ENCODE measurements around the gene PHACTR3.

Gene PHACTR3

GRCh38 chr20:59705651-59706399 is 101.5 kb downstream of the PHACTR3 start:
- no peak for DNase-seq

DNA sequence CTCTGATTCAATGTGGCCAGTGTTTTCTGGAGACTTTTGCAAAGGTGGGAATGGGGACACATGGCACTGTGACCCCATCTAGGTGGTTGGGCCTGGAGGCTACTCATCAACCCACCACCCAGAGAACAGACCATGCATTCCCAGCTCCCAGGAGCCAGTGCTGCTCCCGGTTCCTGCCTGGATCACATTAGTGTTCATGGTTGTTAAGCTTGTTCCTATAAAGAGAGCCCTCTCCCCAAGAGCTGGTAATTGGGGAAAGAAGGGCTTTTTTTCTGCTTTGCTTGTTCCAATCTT is 102.0 kb downstream of the PHACTR3 start:
- DNase-seq = no peak

DNA sequence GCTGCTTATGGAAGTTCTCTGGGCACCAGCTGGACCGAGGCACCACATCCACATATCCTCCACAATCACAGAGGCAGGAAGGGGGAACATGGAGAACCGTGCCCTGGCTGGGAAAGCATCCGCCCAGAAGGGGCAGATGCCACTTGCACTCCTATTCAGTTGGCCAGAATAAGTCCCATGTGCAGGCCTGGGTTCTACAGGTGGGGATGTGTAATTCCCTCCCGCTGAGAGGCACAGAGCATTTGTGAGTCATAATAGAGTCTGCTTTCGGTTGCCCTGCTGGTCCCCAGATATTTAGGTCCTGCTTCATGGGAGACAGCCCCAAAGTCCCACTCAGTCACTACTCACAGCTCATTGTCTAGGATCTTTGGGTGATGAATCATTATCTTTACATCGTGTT is 104.0 kb downstream of the PHACTR3 start:
- no peak for DNase-seq

DNA sequence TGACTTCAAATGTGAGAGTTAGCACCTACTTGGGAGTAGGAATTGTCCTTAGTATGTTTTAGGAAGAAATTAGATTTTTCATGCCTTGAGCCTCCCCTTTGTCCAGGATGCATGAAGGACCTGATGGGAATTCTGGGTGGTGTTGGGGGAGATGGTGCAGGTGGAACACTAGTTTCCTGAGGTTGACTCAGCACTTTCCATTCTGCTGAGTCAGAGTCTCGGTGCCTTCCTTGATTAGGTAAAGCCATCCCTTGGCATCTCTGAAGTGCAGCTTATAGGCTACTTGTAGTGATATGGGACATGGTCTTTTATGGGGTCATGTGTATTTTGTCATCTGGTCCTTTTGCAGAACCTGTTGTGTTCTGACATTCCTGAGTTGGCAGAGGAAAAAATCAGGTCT is 105.3 kb downstream of the PHACTR3 start:
- DNase-seq = no peak

DNA sequence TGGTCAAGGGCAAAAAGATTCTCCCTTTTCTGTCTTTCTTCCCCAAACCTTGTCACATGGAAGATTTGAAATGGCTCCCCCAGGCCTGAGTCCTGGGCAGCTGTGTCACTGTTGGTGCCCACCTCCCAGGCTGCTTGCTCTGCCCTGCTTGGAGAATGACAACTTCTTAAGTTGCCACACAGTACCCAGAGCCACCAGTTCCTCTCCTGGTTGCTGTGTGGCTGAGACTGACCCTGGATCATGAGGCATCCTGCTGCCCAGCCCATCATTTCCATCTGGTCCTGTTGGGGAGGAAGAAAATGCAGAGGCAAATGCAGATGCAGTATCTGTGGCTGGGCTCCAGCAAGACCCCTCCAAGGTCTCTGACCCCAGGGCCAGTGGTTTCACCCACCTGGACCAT is 113.7 kb downstream of the PHACTR3 start:
- no peak for DNase-seq

DNA sequence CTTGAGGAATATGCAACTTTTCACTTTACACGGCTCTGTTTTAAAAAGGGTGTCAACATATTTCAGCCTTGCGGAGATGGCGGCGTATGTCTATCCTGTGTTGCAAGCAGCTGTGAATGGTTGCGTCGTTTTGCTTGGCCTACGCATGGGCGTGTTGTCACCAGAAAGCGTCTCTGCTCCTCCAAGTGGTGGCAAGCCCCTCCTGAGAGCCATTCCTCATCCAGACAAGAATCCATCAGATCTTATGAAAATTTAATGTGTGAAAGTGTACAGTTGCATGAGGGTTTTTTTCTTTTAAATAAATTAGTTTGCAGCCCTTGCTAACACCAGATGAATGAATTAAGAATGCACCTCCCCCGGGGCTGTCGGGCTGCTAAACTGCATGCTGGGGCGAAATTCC is 114.4 kb downstream of the PHACTR3 start:
- DNase-seq = no peak

DNA sequence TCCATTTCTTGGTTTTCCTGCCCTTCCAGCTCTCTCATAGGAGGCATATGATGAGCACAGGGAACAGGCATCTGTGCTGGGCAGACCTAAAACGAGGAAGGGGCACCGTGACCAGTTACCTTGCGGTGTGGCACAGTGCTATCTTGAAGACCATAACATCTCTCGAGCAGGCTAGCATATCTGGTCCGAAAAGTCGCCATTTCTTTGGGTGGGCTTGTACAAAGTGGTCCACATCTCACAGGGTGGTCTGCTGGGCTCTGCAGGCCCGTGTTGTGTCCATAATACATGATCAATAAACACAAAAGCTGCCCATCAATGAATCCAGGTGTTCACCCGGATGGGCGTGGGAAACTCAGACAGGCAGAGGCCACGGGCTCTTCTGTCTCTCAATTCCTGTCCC is 115.7 kb downstream of the PHACTR3 start:
- DNase-seq = no peak

DNA sequence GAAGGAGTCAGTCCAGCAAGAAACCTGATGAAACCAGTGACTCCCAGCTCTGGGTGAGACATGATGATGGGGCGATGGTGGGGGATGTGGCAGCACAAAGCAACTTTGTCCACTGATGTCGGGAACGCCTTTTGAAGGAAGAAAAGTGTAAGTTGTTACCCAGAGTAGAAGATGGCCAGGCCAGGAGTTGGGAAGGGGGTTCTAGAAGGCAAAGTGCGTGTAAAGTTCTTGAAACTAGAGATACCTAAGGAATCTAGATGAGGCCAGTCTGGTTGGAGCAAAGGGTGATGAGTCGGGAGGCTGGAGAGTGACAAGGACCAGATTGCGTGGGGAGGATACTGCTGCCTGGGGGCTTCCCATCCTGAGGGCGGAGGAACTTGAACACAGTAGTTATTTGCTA is 117.0 kb downstream of the PHACTR3 start:
- no peak for DNase-seq

- no peak for DNase-seq
These were observed 118.8 kb downstream of the PHACTR3 start for GRCh38 chr20:59723108-59723500.

DNA sequence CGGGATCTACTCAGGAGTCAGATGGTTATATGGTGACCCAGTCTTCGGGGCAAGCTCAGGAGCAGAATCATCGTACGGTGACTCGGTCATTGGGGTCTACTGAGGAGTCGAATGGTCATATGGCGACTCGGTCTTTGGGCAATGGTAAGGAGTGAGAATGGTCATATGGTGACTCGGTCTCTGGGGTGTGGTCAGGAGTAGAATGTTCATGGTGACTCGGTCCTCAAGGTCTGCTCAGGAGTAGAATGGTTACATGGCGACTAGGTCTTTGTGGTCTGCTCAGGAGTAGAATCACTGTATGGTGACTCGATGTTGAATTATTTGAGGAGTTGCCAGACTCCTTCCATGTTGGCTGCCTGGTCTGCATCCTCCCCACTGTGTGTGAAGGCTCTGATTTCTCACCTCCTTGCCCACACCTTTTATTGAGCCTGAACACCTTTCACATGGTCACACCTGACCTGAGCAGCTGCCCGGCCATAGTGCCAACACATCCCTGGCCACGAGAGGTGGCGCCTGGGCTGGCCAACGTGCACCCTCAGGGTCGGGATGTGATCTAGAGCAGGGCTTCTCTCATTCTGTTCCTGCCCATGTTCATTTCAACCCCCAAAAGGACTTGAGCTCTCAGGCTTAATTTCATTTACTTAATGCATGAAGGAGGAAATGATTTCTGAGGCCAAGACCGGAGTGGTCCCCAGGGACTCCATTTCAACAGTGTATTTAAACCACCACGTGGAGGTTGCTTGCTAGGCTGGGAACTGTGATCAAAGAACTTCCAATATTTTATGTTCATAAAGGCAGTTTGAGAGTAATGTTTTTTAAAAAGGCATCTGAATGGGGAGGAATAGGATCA is 119.5 kb downstream of the PHACTR3 start:
- DNase-seq = no peak

DNA sequence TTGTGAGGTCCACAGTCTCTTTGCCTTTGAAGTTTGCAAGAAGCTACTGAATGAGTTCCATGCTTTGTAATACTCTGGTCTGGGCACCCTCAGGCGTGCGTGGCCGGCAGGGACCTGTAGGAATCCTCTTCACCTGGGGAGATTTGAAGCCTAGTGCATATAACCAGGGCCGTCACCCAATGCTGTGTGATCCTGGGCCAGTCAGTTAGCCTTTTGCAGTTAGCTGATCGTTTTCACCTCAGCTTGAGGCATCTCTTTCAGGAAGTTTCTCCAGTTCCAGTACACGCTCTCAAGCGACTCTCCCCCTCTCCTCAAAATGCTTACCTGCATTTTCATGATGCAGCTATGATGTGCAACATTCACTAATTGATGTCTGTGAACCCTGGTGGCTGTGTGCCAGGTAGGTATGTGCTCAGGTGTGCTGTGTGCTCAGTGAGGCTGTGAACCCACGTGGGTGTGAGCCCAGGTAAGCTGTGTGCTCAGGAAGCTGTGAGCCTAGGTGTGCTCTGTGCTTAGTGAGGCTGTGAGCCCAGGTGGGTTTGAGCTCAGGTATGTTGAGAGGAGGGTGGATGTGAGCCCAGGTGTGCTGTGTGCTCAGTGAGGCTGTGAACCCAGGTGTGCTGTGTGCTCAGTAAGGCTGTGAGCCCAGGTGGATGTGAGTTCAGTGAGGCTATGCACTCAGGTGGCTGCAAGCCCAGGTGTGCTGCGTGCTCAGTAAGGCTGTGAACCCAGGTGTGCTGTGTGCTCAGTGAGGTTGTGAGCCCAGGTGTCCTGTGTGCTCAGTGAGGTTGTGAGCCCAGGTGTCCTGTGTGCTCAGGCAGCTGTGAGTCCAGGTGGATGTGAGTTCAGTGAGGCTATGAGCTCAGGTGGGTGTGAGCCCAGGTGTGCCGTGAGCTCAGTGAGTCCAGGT is 120.4 kb downstream of the PHACTR3 start:
- DNase-seq = no peak

GRCh38 chr20:59725476-59726280 is 121.3 kb downstream of the PHACTR3 start:
- DNase-seq = no peak

GRCh38 chr20:59726281-59726595 is 121.9 kb downstream of the PHACTR3 start:
- DNase-seq = no peak

DNA sequence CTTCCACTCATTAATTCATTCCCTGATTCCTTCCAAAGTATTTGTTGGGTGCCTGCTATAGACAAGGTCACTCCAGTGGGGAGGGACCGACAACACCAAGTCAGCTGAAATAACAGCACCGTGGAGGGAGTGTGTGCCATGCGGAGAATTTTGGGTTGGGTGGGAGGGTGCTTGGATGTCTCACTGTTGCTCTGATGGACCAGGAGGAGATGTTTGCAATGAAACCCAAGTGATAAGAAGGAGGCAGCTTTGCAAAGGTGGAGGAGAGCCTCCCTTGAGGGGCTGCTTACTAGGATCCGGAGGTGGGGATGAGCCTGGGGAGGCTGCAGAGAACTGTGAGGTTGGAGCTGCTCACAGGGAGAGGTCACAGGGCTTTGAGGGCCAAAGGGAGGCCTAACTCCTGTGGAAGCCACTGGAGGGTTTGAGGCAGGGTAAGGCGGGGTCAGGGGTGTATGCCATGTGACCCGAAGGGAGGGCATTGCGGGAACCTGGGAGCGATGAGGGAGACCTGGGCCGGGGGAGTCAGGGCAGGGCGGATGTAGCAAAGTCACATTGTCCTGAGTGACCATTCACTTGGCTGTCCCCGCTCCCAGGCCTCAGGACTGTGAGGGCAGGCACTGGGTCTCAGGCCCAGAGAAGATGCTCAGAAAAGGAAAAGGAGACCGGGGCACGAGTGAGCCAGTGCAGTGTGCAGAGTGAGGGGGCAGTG is 124.5 kb downstream of the PHACTR3 start:
- DNase-seq = no peak

DNA sequence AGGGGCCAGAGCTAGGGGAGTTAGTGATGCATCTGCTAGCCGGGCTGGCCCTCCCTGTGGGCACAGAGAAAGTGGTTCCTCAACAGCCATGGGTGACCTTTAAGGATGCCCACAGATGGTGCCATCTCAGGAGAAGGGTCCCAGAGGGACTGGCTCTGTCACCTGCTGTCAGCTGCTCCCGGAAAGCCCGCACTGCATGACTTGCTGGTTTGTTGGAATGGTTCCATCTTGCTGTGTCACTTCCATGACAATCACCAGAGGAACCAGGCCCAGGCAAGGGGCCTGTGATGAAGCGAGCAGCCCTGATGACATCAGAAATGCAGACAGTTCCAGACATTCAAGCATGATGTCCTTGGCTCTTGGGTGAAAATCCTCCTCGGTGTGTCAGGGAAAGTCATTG is 125.2 kb downstream of the PHACTR3 start:
- no peak for DNase-seq

GRCh38 chr20:59730722-59731121 is 126.4 kb downstream of the PHACTR3 start:
- no peak for DNase-seq

- DNase-seq = no peak
These were observed 127.0 kb downstream of the PHACTR3 start for GRCh38 chr20:59731376-59731775.

DNA sequence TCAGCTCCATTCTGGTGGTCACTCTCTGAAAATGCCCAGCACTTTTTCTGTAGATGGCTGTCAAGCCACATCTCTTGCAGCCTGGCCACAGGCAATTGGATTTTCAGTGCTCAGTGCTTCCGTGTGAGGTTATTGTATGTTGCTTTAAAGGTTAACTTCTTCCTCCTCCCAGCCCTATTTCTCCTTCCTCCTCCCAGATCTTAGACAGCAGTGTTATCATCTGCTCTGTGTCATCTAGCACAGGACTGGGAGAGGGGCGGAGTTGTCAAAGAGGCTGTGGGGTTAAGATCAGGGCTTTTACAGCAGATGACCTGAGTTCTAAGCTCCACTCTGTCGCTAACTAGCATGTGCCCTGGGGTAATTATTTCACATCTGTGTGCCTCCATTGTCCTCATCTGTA is 129.0 kb downstream of the PHACTR3 start:
- DNase-seq = no peak

- no peak for DNase-seq
These were observed 131.1 kb downstream of the PHACTR3 start for GRCh38 chr20:59735486-59735885.

DNA sequence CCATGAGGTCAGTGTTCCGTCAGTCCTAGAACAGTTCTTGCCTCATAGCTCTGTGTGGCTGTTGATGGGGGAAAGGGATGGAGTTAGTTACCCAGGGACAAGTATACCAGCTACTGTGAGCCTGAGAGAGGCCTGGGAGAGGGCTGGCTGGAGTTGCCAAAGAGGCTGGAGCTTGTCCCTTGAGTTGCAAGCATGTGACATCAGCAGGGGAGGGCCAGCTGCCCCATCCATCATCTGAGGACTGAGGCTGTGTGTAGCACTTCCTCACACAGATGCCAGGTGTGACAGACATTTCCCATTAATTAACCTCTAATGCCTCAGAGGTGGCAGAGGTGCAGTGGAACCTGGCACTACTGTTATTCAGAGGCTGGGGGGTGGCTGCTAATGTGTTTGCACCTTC is 131.6 kb downstream of the PHACTR3 start:
- no peak for DNase-seq

DNA sequence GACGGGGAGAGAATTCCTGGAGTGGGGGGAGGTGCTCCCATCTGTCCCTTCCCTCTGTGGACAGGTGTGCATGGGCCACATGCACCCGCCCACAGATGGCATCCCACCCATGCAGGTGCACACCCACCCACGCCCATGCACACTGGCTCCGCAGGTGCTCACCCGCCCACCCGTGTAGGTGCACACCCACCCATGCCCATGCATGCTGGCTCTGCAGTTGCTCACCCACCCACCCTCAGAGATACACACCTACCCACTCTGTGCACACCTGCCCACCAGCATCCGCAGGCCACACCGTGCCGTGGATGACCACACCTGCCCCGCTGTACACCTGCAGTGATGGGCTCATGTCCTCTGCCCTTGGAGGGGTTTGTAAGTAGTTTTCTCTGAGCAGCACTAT is 132.0 kb downstream of the PHACTR3 start:
- no peak for DNase-seq

DNA sequence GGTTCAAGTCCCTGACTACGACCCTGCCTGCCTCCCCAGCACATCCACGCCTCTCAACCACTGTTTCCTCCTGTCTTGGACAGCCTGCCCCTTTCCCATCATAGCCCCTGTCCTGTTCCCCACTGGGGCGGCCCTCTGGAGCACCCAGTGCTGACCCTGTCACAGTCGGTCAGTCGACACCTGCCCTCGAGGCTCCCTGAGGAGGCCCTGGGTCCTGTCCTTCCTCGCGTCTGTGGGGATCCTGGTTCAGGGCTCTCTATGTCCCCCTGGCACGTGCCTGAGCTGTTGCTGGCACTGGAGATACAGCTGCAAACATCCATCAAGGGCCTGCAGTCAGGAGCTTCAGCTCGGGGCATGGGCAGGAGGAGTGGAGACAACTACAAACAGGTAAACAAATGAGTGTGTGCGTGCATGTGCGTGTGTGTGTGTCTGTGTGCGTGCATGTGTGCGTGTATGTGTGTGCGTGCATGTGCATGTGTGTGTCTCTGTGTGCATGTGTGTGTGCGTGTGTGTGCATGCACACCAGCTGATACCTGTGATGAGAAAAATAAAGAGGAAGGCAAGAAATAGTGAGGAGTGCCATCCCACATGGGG is 132.8 kb downstream of the PHACTR3 start:
- no peak for DNase-seq

Measured in HCEC 1CT (cell line).